Gastrocnemius medialis (tissue), 4 donors: Measurements from ENCODE around the gene RELA.

ENCODE experiments used
- POLR2A ChIP-seq, 2 donors: fragments of 450-650 bp; IDR thresholded peaks; one replicate each; pipeline ENCODE4 v1.6.1; 2017; ENCODE audit warnings: antibody characterized with exemption in 2 of 2, mild to moderate bottlenecking in 2 of 2, moderate library complexity in 2 of 2
- TF ChIP-seq, protein P1 (sequence below), 5 experiments: fragments of 450-650 bp in 3 of 5; fragments of 200-600 bp in 2 of 5; sonication (generic) in 2 of 5; IDR thresholded peaks in 4 of 5; conservative IDR thresholded peaks in 1 of 5; 1 replicate in 4 of 5; 2 replicates in 1 of 5; pipeline ENCODE4 v1.5.1; 2016 to 2019; ENCODE audit warnings: antibody characterized with exemption in 5 of 5, mild to moderate bottlenecking in 3 of 5, moderate library complexity in 3 of 5

DNA sequence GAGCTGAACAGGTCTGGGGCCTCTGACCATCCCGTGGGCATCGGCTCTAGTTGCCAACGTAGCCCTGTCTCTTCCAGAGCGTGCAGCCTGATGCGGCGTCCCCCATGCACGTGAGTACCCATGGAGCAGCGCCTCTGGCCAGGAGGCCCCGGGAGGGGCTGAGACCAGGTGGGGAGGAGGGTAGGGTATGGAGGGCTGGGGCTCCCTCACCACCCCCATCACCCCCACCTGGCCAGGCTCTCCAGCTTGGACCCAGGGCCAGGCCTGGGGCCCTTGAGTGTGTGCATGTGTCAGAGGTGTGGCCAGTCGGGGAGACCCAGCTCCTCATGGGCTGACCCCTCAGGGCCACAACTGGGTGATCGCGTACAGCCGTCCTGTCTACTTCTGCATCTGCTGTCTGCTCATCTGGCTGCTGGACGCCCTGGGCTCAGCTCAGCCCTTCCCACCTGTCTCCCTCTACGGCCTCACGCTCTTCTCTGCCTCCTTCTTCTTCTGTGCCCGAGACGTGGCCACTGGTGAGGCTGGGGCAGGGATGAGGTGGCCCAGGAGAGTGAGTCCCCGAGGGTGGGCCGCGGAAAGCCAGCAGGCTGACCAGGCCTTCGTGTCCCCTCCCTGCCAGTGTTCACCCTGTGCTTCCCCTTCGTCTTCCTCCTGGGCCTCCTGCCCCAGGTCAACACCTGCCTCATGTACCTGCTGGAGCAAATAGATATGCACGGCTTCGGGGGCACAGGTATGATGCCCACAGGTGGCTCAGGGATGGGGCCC, 38.7 kb downstream of the RELA start:
- no peak for TF ChIP-seq POLR2A (IDR thresholded peaks at IDR 0.05)
- TF ChIP-seq, protein P1, sequence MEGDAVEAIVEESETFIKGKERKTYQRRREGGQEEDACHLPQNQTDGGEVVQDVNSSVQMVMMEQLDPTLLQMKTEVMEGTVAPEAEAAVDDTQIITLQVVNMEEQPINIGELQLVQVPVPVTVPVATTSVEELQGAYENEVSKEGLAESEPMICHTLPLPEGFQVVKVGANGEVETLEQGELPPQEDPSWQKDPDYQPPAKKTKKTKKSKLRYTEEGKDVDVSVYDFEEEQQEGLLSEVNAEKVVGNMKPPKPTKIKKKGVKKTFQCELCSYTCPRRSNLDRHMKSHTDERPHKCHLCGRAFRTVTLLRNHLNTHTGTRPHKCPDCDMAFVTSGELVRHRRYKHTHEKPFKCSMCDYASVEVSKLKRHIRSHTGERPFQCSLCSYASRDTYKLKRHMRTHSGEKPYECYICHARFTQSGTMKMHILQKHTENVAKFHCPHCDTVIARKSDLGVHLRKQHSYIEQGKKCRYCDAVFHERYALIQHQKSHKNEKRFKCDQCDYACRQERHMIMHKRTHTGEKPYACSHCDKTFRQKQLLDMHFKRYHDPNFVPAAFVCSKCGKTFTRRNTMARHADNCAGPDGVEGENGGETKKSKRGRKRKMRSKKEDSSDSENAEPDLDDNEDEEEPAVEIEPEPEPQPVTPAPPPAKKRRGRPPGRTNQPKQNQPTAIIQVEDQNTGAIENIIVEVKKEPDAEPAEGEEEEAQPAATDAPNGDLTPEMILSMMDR (IDR thresholded peaks at IDR 0.05 in 4 of 5, conservative IDR thresholded peaks at IDR 0.05 in 1 of 5) = no peak
